Hepatocyte (in vitro differentiated cells): ENCODE results near the gene MS4A7.

Source experiments
- EZH2 ChIP-seq: fragments of 200-600 bp; sonication (generic); IDR thresholded peaks from 2 replicates; pipeline ENCODE4 v1.6.1; 2016; ENCODE audit warnings: antibody characterized with exemption, mild to moderate bottlenecking, borderline replicate concordance
- EZH2phosphoT487 ChIP-seq: fragments of 200-600 bp; sonication (generic); IDR thresholded peaks from one replicate; pipeline ENCODE4 v1.6.1; 2018; ENCODE audit warnings: antibody characterized with exemption, mild to moderate bottlenecking, low read depth, moderate library complexity; ENCODE audit not compliant: unreplicated experiment, severe bottlenecking
- TF ChIP-seq, protein P1 (sequence below): fragments of 200-600 bp; sonication (generic); IDR thresholded peaks from 2 replicates; pipeline ENCODE4 v1.5.1; 2016; ENCODE audit warnings: antibody characterized with exemption, mild to moderate bottlenecking; ENCODE audit not compliant: poor library complexity

DNA sequence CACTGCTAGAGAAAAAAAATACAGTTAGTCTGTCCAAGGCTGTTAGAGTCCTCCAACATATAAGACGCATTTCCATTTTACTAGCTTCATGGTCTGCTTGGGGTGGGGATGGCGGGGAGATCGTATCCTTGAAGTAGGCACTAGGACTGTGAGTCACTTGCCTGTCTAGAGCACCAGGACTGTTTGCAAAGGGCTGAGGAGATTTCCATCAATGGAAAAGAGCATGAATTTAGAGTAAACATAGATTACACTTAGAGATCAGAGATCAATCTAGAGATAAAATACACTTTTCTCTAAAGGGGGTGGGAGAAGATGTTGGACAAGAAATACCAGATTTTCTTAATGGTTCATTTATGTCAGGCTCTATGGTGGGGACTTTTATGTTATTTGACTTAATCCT lies 1.7 kb upstream of the MS4A7 start:
- TF ChIP-seq, protein P1, sequence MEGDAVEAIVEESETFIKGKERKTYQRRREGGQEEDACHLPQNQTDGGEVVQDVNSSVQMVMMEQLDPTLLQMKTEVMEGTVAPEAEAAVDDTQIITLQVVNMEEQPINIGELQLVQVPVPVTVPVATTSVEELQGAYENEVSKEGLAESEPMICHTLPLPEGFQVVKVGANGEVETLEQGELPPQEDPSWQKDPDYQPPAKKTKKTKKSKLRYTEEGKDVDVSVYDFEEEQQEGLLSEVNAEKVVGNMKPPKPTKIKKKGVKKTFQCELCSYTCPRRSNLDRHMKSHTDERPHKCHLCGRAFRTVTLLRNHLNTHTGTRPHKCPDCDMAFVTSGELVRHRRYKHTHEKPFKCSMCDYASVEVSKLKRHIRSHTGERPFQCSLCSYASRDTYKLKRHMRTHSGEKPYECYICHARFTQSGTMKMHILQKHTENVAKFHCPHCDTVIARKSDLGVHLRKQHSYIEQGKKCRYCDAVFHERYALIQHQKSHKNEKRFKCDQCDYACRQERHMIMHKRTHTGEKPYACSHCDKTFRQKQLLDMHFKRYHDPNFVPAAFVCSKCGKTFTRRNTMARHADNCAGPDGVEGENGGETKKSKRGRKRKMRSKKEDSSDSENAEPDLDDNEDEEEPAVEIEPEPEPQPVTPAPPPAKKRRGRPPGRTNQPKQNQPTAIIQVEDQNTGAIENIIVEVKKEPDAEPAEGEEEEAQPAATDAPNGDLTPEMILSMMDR, result no peak
- TF ChIP-seq EZH2phosphoT487 (no peak), EZH2 (no peak)
